ENCODE data around the gene NCKAP5.

Gene NCKAP5

GRCh38 chr2:133331436-133331835 is 236.8 kb downstream of the NCKAP5 start:
- DNase-seq (ENCODE audit: low read depth), result no peak

DNA sequence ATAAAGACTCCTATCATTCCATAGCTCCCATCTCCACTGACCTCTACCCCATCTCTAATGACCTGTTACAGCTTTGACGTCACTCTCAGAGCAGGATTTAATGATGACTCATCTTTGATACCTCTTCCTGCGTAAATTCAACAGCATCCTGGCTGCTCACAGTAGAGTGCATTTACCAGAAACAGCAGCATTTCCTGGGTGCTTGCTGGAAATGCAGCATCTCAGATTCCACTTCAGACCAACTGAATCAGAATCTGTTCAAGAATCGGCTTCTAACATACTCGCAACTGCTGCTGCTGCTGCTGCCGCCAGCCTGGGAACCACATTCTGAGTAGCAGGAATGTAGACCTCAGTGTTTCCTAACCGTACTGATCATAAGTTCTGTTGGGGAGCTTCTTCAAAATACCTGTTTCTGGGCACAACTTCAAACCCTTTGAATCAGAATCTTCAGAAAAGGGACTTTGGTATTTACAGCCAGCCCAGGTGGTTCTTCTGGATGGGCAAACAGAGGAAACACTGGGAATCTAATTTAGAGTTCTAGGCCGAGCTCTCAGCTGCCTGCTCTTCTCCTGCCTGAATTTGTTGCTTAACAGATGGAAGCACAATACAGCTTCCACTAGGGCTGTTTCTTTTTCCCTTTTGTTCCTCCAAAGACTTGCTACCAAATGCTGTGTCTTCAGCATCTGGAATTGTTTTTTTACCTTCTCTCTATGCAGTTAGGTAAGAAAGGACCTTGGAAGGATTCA is 241.4 kb downstream of the NCKAP5 start:
- DNase-seq (ENCODE audit: low read depth), result no peak

- DNase-seq (ENCODE audit: low read depth), result no peak
Measured at GRCh38 chr2:133324150-133324561, 244.1 kb downstream of the NCKAP5 start.

DNA sequence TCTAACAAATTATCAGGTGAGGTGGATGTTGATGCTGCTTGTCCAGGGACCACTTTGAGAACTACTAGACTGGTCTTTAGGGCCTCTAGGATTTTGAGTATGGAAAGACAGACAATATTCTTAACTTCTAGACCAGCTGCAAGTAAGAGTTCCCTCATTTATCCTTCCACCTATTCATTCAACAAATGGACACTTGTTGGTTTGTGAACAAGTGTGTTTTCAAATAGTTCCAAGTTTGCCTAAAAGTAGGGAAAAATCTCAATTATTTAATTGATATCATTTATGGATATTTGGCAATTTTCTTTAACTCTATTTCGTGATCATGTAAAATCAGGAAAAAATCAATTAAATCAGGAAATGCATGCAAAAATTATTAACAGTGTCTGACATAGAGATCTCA is 245.4 kb downstream of the NCKAP5 start:
- no peak for DNase-seq (ENCODE audit: low read depth)

GRCh38 chr2:133317178-133317577 is 251.1 kb downstream of the NCKAP5 start:
- DNase-seq (ENCODE audit: low read depth), result no peak

GRCh38 chr2:133316557-133316956 is 251.7 kb downstream of the NCKAP5 start:
- no peak for DNase-seq (ENCODE audit: low read depth)

DNA sequence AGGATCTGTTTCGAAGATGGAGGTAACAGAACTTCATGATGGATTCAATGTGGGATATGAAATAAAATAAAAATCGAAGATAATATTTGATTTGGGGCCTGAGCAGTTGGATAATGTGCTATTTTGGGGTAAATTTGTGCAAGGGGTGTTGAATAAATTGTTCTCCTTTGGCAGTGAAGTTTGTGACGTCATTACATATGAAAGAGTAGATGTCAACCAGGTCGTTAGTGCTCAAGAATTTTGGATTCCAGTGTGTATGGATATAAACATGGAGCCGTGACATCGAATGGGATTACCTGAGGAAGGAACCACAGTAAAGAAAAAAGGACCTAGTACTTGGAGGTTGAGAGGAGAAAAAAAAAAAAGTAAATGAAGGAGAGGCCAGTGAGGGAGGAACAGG is 253.0 kb downstream of the NCKAP5 start:
- DNase-seq (ENCODE audit: low read depth), result no peak

DNA sequence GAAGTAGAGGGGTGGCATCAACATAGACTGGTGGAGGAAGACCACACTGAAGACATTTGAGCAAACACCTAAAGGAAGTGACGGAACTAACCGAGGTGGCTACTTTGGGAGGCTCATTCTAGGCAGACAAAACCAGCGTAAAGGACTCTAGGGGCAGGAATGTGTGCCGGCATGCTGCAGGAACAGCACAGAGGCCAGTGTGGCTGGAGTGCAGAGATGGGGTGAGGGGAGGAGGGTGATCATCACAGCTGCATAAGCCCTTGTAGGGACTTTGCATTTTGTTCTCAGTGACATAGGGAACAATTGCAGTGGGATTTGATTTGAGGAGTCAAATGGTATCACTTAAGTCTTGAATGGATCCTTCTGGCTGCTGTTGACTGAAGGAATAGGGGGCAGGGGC is 253.5 kb downstream of the NCKAP5 start:
- no peak for DNase-seq (ENCODE audit: low read depth)

GRCh38 chr2:133312038-133312729 is 256.1 kb downstream of the NCKAP5 start:
- DNase-seq (ENCODE audit: low read depth), result no peak

DNA sequence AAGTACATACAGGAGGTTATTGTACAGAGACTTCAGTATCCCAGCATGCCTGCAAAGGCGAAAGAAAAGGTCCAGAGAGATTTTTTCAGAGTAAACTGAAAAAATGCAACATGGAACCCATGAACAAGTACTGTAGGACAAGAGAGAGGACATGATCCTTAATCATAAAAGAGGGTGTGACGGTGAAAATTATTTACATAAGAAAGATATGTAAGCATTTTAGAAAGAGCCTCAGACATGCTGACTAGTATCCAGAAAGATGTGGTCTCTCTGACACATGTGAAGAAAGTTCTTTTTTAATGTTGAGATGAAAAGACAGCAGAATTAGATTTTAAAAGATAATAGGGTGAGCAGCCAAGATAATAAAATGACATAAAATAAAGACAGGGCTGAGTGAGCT is 262.0 kb downstream of the NCKAP5 start:
- DNase-seq (ENCODE audit: low read depth), result no peak

DNA sequence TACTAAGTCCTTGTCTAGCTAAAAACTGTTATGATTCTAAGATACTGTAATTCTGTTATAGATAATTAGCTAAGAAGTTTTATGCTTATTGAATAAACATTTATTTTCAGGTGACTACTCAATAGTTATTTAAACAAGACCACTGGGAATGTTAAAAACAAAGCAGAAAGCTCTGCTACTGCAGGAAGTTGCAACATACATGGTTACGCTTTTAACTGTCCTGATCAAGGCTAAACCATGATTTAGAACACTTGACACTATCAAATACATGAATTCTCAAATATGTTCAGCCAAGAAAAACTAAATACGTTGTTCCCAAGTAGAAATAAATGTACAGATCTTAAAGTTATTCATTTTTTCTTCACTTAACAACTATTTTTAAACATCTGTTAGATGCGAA is 263.9 kb downstream of the NCKAP5 start:
- DNase-seq (ENCODE audit: low read depth), result no peak

- no peak for DNase-seq (ENCODE audit: low read depth)
Measured at GRCh38 chr2:133303150-133303549, 265.1 kb downstream of the NCKAP5 start.

DNA sequence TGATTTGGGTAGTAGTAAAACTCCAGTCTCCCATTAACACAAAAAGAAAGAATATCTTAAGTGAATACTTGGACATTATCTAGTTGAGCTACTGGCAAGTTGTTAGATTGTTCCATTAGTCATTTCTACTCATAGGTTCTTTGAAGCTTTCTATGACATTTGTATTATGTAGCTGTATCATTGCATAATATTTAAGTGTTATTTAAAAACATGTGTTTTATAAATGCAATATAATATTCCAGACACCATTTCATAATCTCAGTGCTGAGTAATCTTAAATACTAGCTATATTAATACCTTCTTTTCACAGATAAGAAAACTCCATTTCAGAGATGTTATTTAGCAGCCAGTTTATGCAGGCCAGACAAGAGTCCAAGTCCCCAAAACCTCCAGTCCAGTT is 271.9 kb downstream of the NCKAP5 start:
- no peak for DNase-seq (ENCODE audit: low read depth)

DNA sequence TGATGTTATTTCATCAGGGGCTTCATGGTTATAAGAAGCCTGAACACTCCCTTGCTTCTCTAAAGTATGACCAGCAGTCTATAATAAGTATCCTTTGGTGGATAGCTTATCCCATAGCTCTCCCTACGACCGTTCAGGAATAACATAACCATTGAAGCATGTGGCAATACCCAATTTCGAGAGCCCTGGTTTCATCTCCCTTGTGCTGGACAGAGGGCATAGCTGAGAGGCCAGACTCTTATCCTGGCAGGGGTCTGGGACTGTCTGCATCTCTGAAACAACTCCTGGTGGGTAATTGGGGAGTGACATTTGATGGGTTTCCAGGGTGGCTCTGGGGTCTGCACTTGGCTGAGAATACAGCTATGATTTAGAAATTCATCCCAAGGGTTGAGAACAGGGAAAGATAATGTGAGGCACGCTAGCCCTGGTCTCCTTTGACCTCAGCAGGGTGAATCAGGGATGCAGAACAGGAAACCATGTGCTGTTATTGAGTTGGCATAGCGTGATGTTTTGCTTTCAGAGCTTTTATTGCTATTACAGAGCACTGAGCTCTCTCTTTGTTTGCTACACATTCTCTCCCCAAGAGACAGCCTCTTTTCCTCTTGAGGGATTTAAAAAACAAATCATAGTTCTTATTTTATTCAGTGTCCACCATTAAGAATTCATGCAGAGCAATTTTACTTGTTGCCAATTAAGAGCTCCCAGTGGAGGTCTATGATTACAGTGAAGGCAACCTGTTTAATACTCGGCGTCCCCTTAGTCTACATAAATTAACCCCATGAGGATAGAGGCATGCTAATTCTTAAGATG is 274.5 kb downstream of the NCKAP5 start:
- no peak for DNase-seq (ENCODE audit: low read depth)

GRCh38 chr2:133292259-133292658 is 276.0 kb downstream of the NCKAP5 start:
- DNase-seq (ENCODE audit: low read depth), result no peak

DNA sequence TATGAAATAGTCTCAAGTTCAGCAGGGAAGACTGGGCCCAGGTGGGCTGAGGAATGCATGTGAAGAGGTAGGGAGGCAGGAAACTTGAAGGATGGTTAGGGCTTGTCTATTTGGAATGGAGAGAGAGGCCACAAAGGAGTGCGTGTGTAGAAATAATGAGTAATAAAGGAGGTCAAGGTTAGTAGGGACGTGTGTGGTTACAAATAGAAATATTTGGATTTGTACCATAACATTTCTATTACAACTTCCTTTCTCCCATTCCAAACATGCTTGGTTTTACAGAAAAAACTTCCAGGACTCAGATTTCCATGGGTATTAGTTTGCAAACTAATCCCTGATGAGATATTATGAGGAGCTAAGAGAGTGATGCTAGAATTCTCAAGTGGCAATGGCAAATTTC is 280.6 kb downstream of the NCKAP5 start:
- DNase-seq (ENCODE audit: low read depth), result no peak

DNA sequence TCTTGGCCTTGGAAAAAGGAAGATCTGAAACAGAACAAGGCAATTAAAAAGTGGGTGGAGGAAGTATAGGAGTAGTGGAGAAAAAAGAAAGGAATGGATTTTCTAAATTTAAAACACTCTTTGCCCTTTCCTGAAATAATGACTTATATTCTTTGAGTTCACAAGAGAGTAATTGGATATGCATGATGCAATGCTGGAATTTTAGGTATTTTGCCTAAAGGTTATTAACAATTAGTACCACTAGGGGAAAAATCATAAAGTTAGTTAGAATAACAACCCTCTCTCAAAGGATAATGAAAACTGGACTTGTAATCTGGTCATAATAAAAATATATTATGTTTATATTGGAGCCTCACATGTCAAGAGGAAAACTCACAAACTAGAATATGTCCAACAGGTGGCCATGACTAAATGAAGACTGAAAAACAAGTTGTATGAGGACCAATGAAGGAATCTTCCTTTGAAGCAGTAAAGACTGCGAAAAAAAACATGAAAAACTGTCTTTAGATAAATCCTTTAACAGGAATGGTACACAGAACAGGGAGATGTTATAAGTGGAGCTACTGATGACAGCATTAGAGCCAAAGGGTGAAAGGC is 281.8 kb downstream of the NCKAP5 start:
- DNase-seq (ENCODE audit: low read depth), result no peak

GRCh38 chr2:133273031-133273430 is 295.2 kb downstream of the NCKAP5 start:
- no peak for DNase-seq (ENCODE audit: low read depth)

DNA sequence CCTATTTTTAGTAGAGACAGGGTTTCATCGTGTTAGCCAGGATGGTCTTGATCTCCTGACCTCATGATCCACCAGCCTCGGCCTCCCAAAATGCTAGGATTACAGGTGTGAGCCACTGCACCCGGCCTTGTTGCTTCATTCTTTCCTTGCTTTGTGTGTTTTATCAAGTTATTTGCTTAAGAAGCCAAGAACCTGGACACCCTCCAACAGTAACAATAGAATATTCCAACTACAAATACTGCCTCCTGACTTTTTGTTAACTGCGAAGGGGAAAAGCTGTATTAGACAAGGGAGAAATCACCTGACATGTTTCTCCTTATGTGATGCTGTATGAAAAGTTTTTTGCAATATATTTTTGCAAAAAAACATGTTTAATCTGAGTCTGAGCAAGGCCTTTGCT is 297.2 kb downstream of the NCKAP5 start:
- DNase-seq (ENCODE audit: low read depth), result no peak

GRCh38 chr2:133270550-133270949 is 297.7 kb downstream of the NCKAP5 start:
- no peak for DNase-seq (ENCODE audit: low read depth)

- DNase-seq (ENCODE audit: low read depth), result no peak
Measured at GRCh38 chr2:133266926-133267590, 301.2 kb downstream of the NCKAP5 start.

Data from activated T-helper 1 cell treated with Interleukin-2 at 50 U/mL for 16 hours (primary cell).